ENCODE data around the gene MAN2C1. TPM values are rescaled to one million over a fixed set of nuclear protein-coding genes. Genes with fewer than 3 reads are reported as not detected.
"Not testable (repeated sequence)": the region's sequence is repeated elsewhere in the genome, so short reads cannot be mapped to it uniquely, and the experiment has no call there.

The MAN2C1 gene
- total RNA-seq, 1 donor from 2014 or later: 102 TPM

DNA sequence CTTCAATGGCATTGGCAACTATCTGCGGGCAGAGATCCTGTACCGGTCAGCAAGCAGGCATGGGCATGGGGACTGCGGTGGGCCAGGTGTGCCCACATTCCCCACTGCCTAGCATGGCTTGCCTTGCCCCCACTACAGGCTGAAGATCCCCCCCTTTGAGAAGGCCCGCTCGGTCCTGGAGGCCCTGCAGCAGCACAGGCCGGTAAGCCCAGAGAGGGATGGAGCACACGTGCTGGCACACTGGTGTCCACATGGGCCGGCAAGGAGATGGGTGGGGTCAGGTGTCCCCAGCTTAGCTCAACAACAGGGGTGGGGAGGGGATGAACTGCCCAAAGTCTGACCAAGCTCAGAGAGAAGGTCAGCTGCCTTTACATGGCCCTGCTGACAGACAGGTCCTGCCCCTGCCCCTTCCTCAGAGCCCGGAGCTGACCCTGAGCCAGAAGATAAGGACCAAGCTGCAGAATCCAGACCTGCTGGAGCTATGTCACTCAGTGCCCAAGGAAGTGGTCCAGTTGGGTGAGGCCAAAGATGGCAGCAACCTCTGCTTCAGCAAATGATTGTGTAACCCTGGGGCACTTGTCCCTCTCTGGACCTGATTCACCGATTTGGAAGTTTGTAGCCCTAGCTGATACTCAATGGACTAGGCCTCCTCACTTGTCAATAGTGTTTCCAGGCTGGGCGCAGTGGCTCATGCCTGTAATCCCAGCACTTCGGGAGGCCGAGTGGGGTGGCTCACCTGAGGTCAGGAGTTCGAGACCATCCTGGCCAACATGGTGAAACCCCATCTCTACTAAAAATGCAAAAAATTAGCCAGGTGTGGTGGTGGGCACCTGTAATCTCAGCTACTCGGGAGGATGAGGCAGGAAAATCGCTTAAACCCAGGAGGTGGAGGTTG, 16.0 kb downstream of the MAN2C1 start:
- no peak for DNase-seq (ENCODE audit: low read depth)
- peaks cover 10% of the 10 kb centered on the region for H3K36me3 ChIP-seq (ENCODE audit: control insufficient read depth, insufficient read depth, low read length)
- no peaks in the 10 kb centered on the region for H3K27me3 ChIP-seq (ENCODE audit: control insufficient read depth, insufficient read depth, low read length)
- no peak for FAIRE-seq
- TF ChIP-seq, protein P1, sequence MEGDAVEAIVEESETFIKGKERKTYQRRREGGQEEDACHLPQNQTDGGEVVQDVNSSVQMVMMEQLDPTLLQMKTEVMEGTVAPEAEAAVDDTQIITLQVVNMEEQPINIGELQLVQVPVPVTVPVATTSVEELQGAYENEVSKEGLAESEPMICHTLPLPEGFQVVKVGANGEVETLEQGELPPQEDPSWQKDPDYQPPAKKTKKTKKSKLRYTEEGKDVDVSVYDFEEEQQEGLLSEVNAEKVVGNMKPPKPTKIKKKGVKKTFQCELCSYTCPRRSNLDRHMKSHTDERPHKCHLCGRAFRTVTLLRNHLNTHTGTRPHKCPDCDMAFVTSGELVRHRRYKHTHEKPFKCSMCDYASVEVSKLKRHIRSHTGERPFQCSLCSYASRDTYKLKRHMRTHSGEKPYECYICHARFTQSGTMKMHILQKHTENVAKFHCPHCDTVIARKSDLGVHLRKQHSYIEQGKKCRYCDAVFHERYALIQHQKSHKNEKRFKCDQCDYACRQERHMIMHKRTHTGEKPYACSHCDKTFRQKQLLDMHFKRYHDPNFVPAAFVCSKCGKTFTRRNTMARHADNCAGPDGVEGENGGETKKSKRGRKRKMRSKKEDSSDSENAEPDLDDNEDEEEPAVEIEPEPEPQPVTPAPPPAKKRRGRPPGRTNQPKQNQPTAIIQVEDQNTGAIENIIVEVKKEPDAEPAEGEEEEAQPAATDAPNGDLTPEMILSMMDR (IDR thresholded peaks at IDR 0.05; ENCODE audit: insufficient read depth, low read length, severe bottlenecking): no peak
- no peak overlapping the region for H3K4me3 ChIP-seq (ENCODE audit: low read depth, low read length)

DNA sequence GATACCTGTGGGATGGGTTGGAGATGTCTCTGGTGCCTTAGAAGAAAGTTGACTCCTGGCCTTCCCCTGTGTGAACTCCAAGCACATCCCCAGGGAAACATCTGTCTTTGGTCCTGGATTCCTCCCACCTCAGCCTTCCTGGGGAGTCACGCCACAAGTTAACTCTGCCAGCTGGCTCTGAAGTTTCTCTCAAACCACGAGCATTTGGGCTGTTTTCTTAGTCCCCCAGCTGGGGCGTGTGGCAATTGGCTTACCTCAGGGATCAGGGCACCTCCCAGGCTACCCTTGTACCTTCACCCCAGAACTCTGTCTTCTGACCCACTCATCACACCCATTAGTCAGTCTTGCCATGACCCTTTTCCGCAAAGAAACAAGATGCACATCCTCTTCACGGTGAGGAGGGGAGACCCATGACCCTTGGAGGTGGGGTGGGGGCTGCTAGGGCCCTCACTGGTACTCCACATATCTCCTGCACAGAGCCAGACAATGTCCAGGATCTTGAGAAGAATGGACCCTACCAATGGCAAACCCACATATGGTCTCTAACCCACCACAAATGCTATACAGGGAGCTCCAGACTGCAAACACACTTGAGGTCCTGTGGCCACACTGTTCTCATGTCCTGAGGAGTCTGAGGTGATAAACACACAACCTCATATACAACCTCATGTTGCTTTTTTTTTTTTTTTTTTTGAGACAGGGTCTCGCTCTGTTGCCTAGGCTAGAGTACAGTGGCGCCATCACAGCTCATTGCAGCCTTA, 17.6 kb downstream of the MAN2C1 start:
- peaks cover 6% of the 10 kb centered on the region for H3K36me3 ChIP-seq (ENCODE audit: control insufficient read depth, insufficient read depth, low read length)
- TF ChIP-seq, protein P1 (IDR thresholded peaks at IDR 0.05; ENCODE audit: insufficient read depth, low read length, severe bottlenecking): no peak
- DNase-seq (ENCODE audit: low read depth): no peak
- no peaks in the 10 kb centered on the region for H3K27me3 ChIP-seq (ENCODE audit: control insufficient read depth, insufficient read depth, low read length)
- no peak overlapping the region for H3K4me3 ChIP-seq (ENCODE audit: low read depth, low read length)
- peak; percentile 62 for FAIRE-seq

DNA sequence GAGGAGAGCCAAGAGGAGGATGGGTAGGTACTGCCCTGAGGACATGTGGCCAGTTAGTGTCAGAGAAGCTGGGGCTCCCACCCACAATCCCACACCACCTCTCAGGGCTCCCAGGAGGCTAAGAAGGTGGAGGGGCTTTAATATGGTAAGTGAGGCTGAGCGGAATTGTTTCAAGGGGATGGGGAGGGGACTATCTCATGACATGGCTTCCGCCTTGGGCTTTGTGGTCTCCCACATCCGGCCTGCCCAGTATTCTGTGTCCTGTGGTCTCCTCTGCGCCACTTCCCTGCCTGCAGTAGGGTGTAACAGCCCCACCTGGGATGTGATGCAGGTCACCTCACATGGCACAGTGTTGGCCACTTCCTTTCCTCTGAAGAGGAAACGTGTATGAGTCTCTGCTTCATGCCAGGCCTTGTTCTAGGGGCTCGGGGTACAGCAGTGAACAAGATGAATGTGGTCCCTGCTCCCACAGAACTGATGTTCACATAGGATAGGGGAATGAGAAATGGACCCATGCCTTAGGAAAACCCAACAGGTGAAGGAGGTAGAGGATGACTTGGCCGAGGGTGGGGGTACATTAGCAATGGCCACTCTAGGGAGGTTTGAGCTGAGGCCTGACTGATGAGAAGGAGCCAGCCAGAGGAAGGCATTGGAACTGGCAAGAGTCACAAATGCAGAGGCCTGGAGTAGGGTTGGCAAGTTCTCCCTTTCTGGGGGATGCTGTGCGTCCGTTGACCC, 18.4 kb downstream of the MAN2C1 start:
- TF ChIP-seq, protein P1 (IDR thresholded peaks at IDR 0.05; ENCODE audit: insufficient read depth, low read length, severe bottlenecking): no peak
- DNase-seq (ENCODE audit: low read depth) (no peak), FAIRE-seq (no peak)
- Histone ChIP-seq H3K36me3 (ENCODE audit: control insufficient read depth, insufficient read depth, low read length) (peaks cover 6% of the 10 kb centered on the region), H3K27me3 (ENCODE audit: control insufficient read depth, insufficient read depth, low read length) (no peaks in the 10 kb centered on the region), H3K4me3 (ENCODE audit: low read depth, low read length) (no peak overlapping the region)

DNA sequence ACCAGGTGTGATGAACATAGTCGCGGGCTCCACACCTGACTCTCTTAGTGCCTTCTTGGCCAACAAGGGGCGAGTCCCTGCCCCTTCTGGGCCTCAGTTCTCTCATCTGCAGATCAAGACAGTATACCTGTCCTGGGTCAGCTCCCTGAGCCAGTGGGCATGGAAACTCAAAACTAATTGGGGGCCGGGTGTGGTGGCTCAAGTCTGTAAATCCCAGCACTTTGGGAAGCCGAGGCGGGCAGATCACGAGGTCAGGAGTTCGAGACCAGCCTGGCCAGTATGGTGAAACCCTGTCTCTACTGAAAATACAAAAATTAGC, 19.1 kb downstream of the MAN2C1 start:
- H3K4me3 ChIP-seq (ENCODE audit: low read depth, low read length); DNase-seq (ENCODE audit: low read depth); H3K27me3 ChIP-seq (ENCODE audit: control insufficient read depth, insufficient read depth, low read length); FAIRE-seq; H3K36me3 ChIP-seq (ENCODE audit: control insufficient read depth, insufficient read depth, low read length): not testable (repeated sequence)

DNA sequence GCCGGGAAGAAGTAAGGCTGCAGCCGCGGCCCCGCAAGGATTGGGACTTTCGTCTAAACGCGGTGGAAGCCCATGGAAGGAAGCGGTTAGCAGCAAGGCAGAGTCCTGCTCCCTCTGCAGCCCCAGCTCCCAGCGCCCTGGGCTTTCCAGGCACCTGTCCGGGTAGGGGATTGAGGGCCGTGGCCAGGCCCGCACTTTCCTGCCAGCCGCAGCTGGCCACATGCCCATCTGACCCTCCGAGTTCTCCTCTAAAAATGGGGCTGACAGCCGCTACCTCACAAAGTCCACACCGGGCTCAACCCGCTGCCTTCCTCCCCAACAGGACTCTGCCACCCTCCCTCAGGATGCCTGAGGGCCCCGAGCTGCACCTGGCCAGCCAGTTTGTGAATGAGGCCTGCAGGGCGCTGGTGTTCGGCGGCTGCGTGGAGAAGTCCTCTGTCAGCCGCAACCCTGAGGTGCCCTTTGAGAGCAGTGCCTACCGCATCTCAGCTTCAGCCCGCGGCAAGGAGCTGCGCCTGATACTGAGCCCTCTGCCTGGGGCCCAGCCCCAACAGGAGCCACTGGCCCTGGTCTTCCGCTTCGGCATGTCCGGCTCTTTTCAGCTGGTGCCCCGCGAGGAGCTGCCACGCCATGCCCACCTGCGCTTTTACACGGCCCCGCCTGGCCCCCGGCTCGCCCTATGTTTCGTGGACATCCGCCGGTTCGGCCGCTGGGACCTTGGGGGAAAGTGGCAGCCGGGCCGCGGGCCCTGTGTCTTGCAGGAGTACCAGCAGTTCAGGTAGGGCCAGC, 19.7 kb downstream of the MAN2C1 start:
- FAIRE-seq (no peak), DNase-seq (ENCODE audit: low read depth) (no peak)
- Histone ChIP-seq H3K36me3 (ENCODE audit: control insufficient read depth, insufficient read depth, low read length) (peaks cover 3% of the 10 kb centered on the region), H3K4me3 (ENCODE audit: low read depth, low read length) (peak overlapping the region; percentile 66), H3K27me3 (ENCODE audit: control insufficient read depth, insufficient read depth, low read length) (no peaks in the 10 kb centered on the region)
- TF ChIP-seq, protein P1 (IDR thresholded peaks at IDR 0.05; ENCODE audit: insufficient read depth, low read length, severe bottlenecking): no peak

Measured in bronchial epithelial cell (primary cell).